ENCODE data around the gene ARHGAP23.

The ARHGAP23 gene

DNA sequence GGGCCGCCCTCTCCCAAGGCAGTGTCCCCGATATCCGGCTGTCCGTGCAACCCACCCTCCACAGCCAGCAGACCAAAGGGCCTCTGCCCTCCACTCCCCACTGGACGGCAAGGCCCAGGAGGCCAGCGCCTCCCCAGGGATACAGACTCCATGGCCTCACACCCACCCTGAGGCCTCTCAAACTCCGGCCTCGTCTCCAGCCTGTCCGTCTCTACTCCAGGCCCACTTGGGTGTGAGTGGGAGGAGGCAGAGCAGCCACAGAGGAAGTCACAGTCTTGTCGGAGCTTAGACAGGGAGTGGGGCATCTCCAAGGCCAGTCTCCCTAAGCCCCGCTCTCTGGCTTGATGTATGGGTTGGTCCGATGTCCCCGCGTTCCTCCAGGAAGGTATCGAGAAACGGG, 104.2 kb downstream of the ARHGAP23 start:
- H3K9ac ChIP-seq (ENCODE audit: low read depth, low read length): no peak overlapping the region
- no peaks in the 10 kb centered on the region for H3K27me3 ChIP-seq (ENCODE audit: insufficient read depth, low read length, poor library complexity)
- no peak overlapping the region for H2AFZ ChIP-seq (ENCODE audit: low read depth, low read length)

DNA sequence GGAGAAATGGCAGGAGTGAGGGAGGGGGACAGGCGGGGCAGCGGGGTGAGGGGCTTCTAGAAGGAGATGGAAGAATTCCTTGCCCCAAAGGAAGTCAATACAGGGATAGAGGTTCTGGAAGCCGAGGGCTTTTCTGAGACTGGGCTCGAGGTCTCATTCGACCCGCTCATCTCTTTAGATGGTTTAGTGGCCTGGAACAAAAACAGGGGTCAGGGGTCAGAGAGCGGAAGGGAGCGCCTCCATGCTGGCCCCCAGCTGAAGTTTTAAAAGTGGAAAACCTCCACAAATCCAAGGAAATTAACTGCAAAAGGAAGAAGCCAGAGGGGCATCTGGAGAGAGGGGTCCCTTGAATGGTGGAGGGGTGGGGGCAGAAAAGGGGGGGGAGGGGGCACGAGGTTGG, 105.0 kb downstream of the ARHGAP23 start:
- DNase-seq (no peak), ATAC-seq (ENCODE audit: insufficient read depth, low read depth) (no peak)
- H3K9me3 ChIP-seq (ENCODE audit: insufficient read depth, low read length, severe bottlenecking): no peaks in the 10 kb centered on the region
- TF ChIP-seq, protein P1, sequence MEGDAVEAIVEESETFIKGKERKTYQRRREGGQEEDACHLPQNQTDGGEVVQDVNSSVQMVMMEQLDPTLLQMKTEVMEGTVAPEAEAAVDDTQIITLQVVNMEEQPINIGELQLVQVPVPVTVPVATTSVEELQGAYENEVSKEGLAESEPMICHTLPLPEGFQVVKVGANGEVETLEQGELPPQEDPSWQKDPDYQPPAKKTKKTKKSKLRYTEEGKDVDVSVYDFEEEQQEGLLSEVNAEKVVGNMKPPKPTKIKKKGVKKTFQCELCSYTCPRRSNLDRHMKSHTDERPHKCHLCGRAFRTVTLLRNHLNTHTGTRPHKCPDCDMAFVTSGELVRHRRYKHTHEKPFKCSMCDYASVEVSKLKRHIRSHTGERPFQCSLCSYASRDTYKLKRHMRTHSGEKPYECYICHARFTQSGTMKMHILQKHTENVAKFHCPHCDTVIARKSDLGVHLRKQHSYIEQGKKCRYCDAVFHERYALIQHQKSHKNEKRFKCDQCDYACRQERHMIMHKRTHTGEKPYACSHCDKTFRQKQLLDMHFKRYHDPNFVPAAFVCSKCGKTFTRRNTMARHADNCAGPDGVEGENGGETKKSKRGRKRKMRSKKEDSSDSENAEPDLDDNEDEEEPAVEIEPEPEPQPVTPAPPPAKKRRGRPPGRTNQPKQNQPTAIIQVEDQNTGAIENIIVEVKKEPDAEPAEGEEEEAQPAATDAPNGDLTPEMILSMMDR (IDR thresholded peaks at IDR 0.05; ENCODE audit: borderline replicate concordance, extremely low read depth, low read length, poor library complexity, severe bottlenecking): no peak
- no peak for TF ChIP-seq EZH2 (IDR thresholded peaks at IDR 0.05; ENCODE audit: borderline replicate concordance, low read depth, low read length, severe bottlenecking)
- H3K9ac ChIP-seq (ENCODE audit: low read depth, low read length): no peak overlapping the region
- H3K4me3 ChIP-seq (ENCODE audit: low read depth in 1 of 2, low read length in 2 of 2): no peak overlapping the region
- no peak overlapping the region for H3K27ac ChIP-seq (ENCODE audit: low read length)
- no peak overlapping the region for H2AFZ ChIP-seq (ENCODE audit: low read depth, low read length)
- H3K36me3 ChIP-seq (ENCODE audit: insufficient read depth, low read length): no peaks in the 10 kb centered on the region
- no peaks in the 10 kb centered on the region for H3K4me1 ChIP-seq (ENCODE audit: insufficient read depth, low read length)
- no peaks in the 10 kb centered on the region for H3K79me2 ChIP-seq (ENCODE audit: insufficient read depth, low read length)
- H4K20me1 ChIP-seq (ENCODE audit: insufficient read depth, low read length): no peaks in the 10 kb centered on the region
- H3K27me3 ChIP-seq (ENCODE audit: insufficient read depth, low read length, poor library complexity): no peaks in the 10 kb centered on the region
- no peak overlapping the region for H3K4me2 ChIP-seq (ENCODE audit: insufficient read depth, low read length)

More for the DNA sequence above, 104.2 kb downstream of the ARHGAP23 start:
- no peaks in the 10 kb centered on the region for H3K79me2 ChIP-seq (ENCODE audit: insufficient read depth, low read length)
- H3K4me2 ChIP-seq (ENCODE audit: insufficient read depth, low read length): no peak overlapping the region
- H3K36me3 ChIP-seq (ENCODE audit: insufficient read depth, low read length): no peaks in the 10 kb centered on the region
- H3K4me1 ChIP-seq (ENCODE audit: insufficient read depth, low read length): no peaks in the 10 kb centered on the region
- ATAC-seq (ENCODE audit: insufficient read depth, low read depth): no peak
- TF ChIP-seq, protein P1 (IDR thresholded peaks at IDR 0.05; ENCODE audit: borderline replicate concordance, extremely low read depth, low read length, poor library complexity, severe bottlenecking): no peak
- TF ChIP-seq EZH2 (IDR thresholded peaks at IDR 0.05; ENCODE audit: borderline replicate concordance, low read depth, low read length, severe bottlenecking): no peak
- H3K27ac ChIP-seq (ENCODE audit: low read length): no peak overlapping the region
- no peaks in the 10 kb centered on the region for H3K9me3 ChIP-seq (ENCODE audit: insufficient read depth, low read length, severe bottlenecking)
- no peak overlapping the region for H3K4me3 ChIP-seq (ENCODE audit: low read depth in 1 of 2, low read length in 2 of 2)
- H4K20me1 ChIP-seq (ENCODE audit: insufficient read depth, low read length): no peaks in the 10 kb centered on the region
- DNase-seq: no peak

DNA sequence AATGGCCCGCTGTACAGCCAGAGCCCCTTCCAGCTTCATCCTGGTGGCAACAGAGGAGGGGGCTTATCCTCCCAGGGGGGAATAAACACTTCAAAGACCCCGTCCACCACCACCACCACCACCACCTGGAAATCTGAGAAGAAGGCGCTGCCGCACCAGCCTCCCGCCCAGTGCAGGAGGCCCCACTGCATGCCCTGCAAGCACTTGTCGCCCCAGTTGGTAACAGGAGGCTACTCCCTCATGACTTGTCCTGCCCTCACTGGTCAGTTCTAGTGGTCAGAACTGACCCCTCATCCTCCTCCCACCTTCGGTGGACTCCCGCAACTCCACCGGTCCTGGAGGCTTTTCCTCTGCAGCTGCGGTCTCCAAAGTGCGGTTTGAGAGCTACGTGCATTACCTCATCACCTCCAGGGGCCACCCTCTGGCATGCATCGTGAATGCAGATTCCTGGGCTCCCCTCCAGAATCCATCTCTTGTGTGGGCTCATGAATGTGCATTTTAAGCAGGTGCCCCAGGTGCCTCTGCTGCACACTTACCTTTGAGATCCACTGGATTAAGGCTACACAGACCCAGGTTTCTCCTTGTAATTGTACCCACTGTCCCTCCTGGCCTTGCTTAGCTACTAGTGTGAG, 105.7 kb downstream of the ARHGAP23 start:
- Histone ChIP-seq H2AFZ (ENCODE audit: low read depth, low read length) (no peak overlapping the region), H3K4me2 (ENCODE audit: insufficient read depth, low read length) (no peak overlapping the region)
- no peak for ATAC-seq (ENCODE audit: insufficient read depth, low read depth)

More for the DNA sequence above, 105.7 kb downstream of the ARHGAP23 start:
- Histone ChIP-seq H3K36me3 (ENCODE audit: insufficient read depth, low read length) (no peaks in the 10 kb centered on the region), H3K27ac (ENCODE audit: low read length) (no peak overlapping the region), H3K9me3 (ENCODE audit: insufficient read depth, low read length, severe bottlenecking) (no peaks in the 10 kb centered on the region), H3K27me3 (ENCODE audit: insufficient read depth, low read length, poor library complexity) (no peaks in the 10 kb centered on the region), H3K4me3 (ENCODE audit: low read depth in 1 of 2, low read length in 2 of 2) (no peak overlapping the region), H3K4me1 (ENCODE audit: insufficient read depth, low read length) (no peaks in the 10 kb centered on the region), H3K79me2 (ENCODE audit: insufficient read depth, low read length) (no peaks in the 10 kb centered on the region), H3K9ac (ENCODE audit: low read depth, low read length) (no peak overlapping the region), H4K20me1 (ENCODE audit: insufficient read depth, low read length) (no peaks in the 10 kb centered on the region)
- DNase-seq: no peak
- TF ChIP-seq, protein P1 (IDR thresholded peaks at IDR 0.05; ENCODE audit: borderline replicate concordance, extremely low read depth, low read length, poor library complexity, severe bottlenecking): no peak
- no peak for TF ChIP-seq EZH2 (IDR thresholded peaks at IDR 0.05; ENCODE audit: borderline replicate concordance, low read depth, low read length, severe bottlenecking)

Measured in DND-41 (cell line).